Measurements from ENCODE around the gene GOLPH3L. TPM values are rescaled to one million over a fixed set of nuclear protein-coding genes. Genes with fewer than 3 reads are reported as not detected.

Gene GOLPH3L
- total and polyA plus RNA-seq, 10 of the 15 experiments (the other 5 are each of a cell fraction or from before 2014, with no cell fraction given) = 7.7 to 29.9 (median 19.2) TPM

- ChIA-PET POLR2A (no interaction called here), RAD21 (ENCODE audit: unreplicated experiment) (interaction anchor here (0.6 kb wide), 1 partner anchor 344 kb away, joined by 3 read pairs; no protein-coding TSS in a partner anchor)
Measured at GRCh38 chr1:150649441-150650075, 47.4 kb downstream of the GOLPH3L start.

More at GRCh38 chr1:150649441-150650075, 47.4 kb downstream of the GOLPH3L start:
- Histone ChIP-seq H3K9ac (ENCODE audit: control insufficient read depth, insufficient read depth, low read length) (no peak overlapping the region), H3K4me1 (ENCODE audit: control insufficient read depth, insufficient read depth, low read length) (no peaks in the 10 kb centered on the region), H3K27ac (ENCODE audit: control insufficient read depth, insufficient read depth) (no peak overlapping the region), H3K36me3 (ENCODE audit: control insufficient read depth in 2 of 2, insufficient read depth in 2 of 2, low read length in 1 of 2) (peaks cover 1 to 16% of the 10 kb centered on the region in 2 experiments), H3K9me3 (replicated peaks; ENCODE audit: control insufficient read depth, insufficient read depth, low read length) (no peaks in the 10 kb centered on the region), H4K20me1 (ENCODE audit: control insufficient read depth, insufficient read depth) (no peaks in the 10 kb centered on the region), H3K27me3 (replicated peaks in 1 of 2; ENCODE audit: control insufficient read depth in 2 of 2, insufficient read depth in 2 of 2, low read length in 1 of 2) (no peaks in the 10 kb centered on the region), H3K79me2 (ENCODE audit: control insufficient read depth, insufficient read depth, low read length) (no peaks in the 10 kb centered on the region), H3K4me2 (ENCODE audit: control insufficient read depth, insufficient read depth) (no peak overlapping the region), H2AFZ (ENCODE audit: control insufficient read depth, low read depth, low read length) (no peak overlapping the region), H3K4me3 (no peak overlapping the region)
- FAIRE-seq (no peak), ATAC-seq (no peak), DNase-seq (ENCODE audit: low read depth, low spot score) (no peak)
- CTCF ChIA-PET = interaction anchor here (1.1 to 2.3 kb wide), 3 partner anchors 9 to 89 kb away, joined by 3 to 7 read pairs (median 4); no protein-coding TSS in a partner anchor
- in situ Hi-C loops (cut with MboI) = no loop called here
- intact Hi-C loops (cut with micrococcal nuclease; ENCODE audit: unreplicated experiment) = no loop called here
- SMC1A ChIA-PET (ENCODE audit: uncharacterized antibody, unreplicated experiment) = interaction anchor here (1.1 to 1.4 kb wide), 2 partner anchors 48 to 89 kb away, joined by 3 to 4 read pairs; no protein-coding TSS in a partner anchor
- 78% methylated on average over 5 of the region's 5 CpGs for WGBS (ENCODE audit: insufficient coverage, insufficient replicate concordance, low lambda C conversion rate, missing lambda C conversion rate)
- no TSS peak for BruUV-seq (replicated peaks)
- TF ChIP-seq RB1 (IDR thresholded peaks at IDR 0.05; ENCODE audit: borderline replicate concordance) = no peak
- no peak for TF ChIP-seq ESRRA (IDR thresholded peaks at IDR 0.05; ENCODE audit: low read length)
- TF ChIP-seq BACH1 (IDR thresholded peaks at IDR 0.05; ENCODE audit: borderline replicate concordance) = no peak
- TF ChIP-seq TARDBP (IDR thresholded peaks at IDR 0.05; ENCODE audit: borderline replicate concordance) = no peak
- no peak for TF ChIP-seq ASH2L (IDR thresholded peaks at IDR 0.05; ENCODE audit: borderline replicate concordance, low read depth)
- TF ChIP-seq MXI1 (IDR thresholded peaks at IDR 0.05; ENCODE audit: low read depth, low read length) = no peak
- TF ChIP-seq CREM (IDR thresholded peaks at IDR 0.05; ENCODE audit: low read depth) = no peak
- TF ChIP-seq ZZZ3 (IDR thresholded peaks at IDR 0.05; ENCODE audit: control insufficient read depth, insufficient read length, low read depth) = no peak
- no peak for TF ChIP-seq SRF (IDR thresholded peaks at IDR 0.05; ENCODE audit: low read depth in 2 of 2, low read length in 2 of 2)
- no peak for TF ChIP-seq MLLT1 (IDR thresholded peaks at IDR 0.05)
- TF ChIP-seq WRNIP1 (IDR thresholded peaks at IDR 0.05; ENCODE audit: borderline replicate concordance, low read depth, low read length) = no peak
- no peak for TF ChIP-seq STAT1 (conservative IDR thresholded peaks at IDR 0.05)
- TF ChIP-seq CBX5 (IDR thresholded peaks at IDR 0.05; ENCODE audit: low read depth) = no peak
- no peak for TF ChIP-seq RELA (IDR thresholded peaks at IDR 0.05; ENCODE audit: borderline replicate concordance, partially characterized antibody)
- no peak for TF ChIP-seq NFYB (IDR thresholded peaks at IDR 0.05; ENCODE audit: insufficient read depth, low read depth, low read length)
- no peak for TF ChIP-seq MYC (IDR thresholded peaks at IDR 0.05; ENCODE audit: insufficient read depth, insufficient read length, insufficient replicate concordance, low read length, severe bottlenecking)
- no peak for TF ChIP-seq HDAC2 (IDR thresholded peaks at IDR 0.05)
